ENCODE data around the gene NYAP1.
"Not testable (repeated sequence)": the region's sequence is repeated elsewhere in the genome, so short reads cannot be mapped to it uniquely, and the experiment has no call there.

Gene NYAP1

GRCh38 chr7:100540073-100540723 lies 56.5 kb downstream of the NYAP1 start:
- H3K27me3 ChIP-seq: no peaks in the 10 kb centered on the region
- H3K4me1 ChIP-seq: peaks cover 0 to 43% (median 34%) of the 10 kb centered on the region in 4 donors
- H3K4me3 ChIP-seq: peak overlapping the region; percentile 60 to 90
- no peak for DNase-seq
- H3K36me3 ChIP-seq: no peaks in the 10 kb centered on the region
- peak overlapping the region in 1 of 2 donors; percentile 71 for H3K27ac ChIP-seq
- H3K9me3 ChIP-seq: no peaks in the 10 kb centered on the region
- intact Hi-C loops (cut with DNase I; ENCODE audit: low total_unique reads): no loop called here
- no peak for TF ChIP-seq CTCF (IDR thresholded peaks at IDR 0.05)

- H3K9me3 ChIP-seq; intact Hi-C loops (cut with DNase I; ENCODE audit: low total_unique reads): not testable (repeated sequence)
Measured at GRCh38 chr7:100541309-100541708, 57.6 kb downstream of the NYAP1 start.

GRCh38 chr7:100543586-100543985 lies 59.9 kb downstream of the NYAP1 start:
- Histone ChIP-seq H3K36me3 (no peaks in the 10 kb centered on the region), H3K4me1 (peaks cover 0 to 72% (median 64%) of the 10 kb centered on the region in 4 donors), H3K27ac (peak overlapping the region; percentile 85 to 92), H3K4me3 (no peak overlapping the region), H3K27me3 (no peaks in the 10 kb centered on the region), H3K9me3 (no peaks in the 10 kb centered on the region)
- DNase-seq: no peak
- intact Hi-C loops (cut with DNase I; ENCODE audit: low total_unique reads): no loop called here
- no peak for TF ChIP-seq CTCF (IDR thresholded peaks at IDR 0.05)

More at GRCh38 chr7:100541309-100541708, 57.6 kb downstream of the NYAP1 start:
- H3K36me3 ChIP-seq, DNase-seq, H3K27ac ChIP-seq, H3K27me3 ChIP-seq, H3K4me3 ChIP-seq: not testable (repeated sequence)
- peaks cover 0 to 54% (median 45%) of the 10 kb centered on the region in 4 donors for H3K4me1 ChIP-seq

- Histone ChIP-seq H3K4me3 (no peak overlapping the region), H3K27ac (peak overlapping the region; percentile 85 to 92), H3K9me3 (no peaks in the 10 kb centered on the region), H3K27me3 (no peaks in the 10 kb centered on the region), H3K36me3 (peaks cover 0 to 5% (median 4%) of the 10 kb centered on the region in 3 donors), H3K4me1 (peaks cover 0 to 77% (median 66%) of the 10 kb centered on the region in 4 donors)
- TF ChIP-seq CTCF (IDR thresholded peaks at IDR 0.05): no peak
- DNase-seq: no peak
- intact Hi-C loops (cut with DNase I; ENCODE audit: low total_unique reads): no loop called here
Measured at GRCh38 chr7:100544386-100544785, 60.7 kb downstream of the NYAP1 start.

All from tibial artery (tissue), 4 donors.